Neuronal stem cell (in vitro differentiated cells): ENCODE results near the gene COL2A1.

ENCODE experiments used
- DNase-seq: peaks from one replicate; pipeline ENCODE4 v3.0.0-alpha.2; 2013; ENCODE audit warnings: low spot score
- H2AFZ ChIP-seq: one replicate; pipeline ENCODE4 v1.6.1; 2013; ENCODE audit warnings: mild to moderate bottlenecking, low read length, inconsistent platforms
- H2AK5ac ChIP-seq: 2 replicates; pipeline ENCODE4 v1.6.1; 2013; ENCODE audit warnings: low read depth, mild to moderate bottlenecking, inconsistent platforms, low read length, moderate library complexity, mixed read lengths
- H2BK120ac ChIP-seq: 2 replicates; pipeline ENCODE4 v1.6.1; 2013; ENCODE audit warnings: low read depth, mild to moderate bottlenecking, inconsistent platforms, low read length, moderate library complexity, mixed read lengths
- H2BK12ac ChIP-seq: one replicate; pipeline ENCODE4 v1.6.1; 2013; ENCODE audit warnings: low read length, inconsistent platforms
- H2BK15ac ChIP-seq: 2 replicates; pipeline ENCODE4 v1.6.1; 2013; ENCODE audit warnings: mild to moderate bottlenecking, low read length, inconsistent platforms, mixed read lengths
- H2BK5ac ChIP-seq: one replicate; pipeline ENCODE4 v1.6.1; 2013; ENCODE audit warnings: inconsistent platforms, mild to moderate bottlenecking, low read length, moderate library complexity
- H3K14ac ChIP-seq: one replicate; pipeline ENCODE4 v1.6.1; 2013; ENCODE audit warnings: low read length, inconsistent platforms
- H3K18ac ChIP-seq: 2 replicates; pipeline ENCODE4 v1.6.1; 2013; ENCODE audit warnings: low read length, inconsistent platforms
- H3K23ac ChIP-seq: 2 replicates; pipeline ENCODE4 v1.6.1; 2013; ENCODE audit warnings: low read depth, mild to moderate bottlenecking, mixed read lengths, low read length, inconsistent platforms; ENCODE audit not compliant: poor library complexity
- H3K27ac ChIP-seq: replicated peaks from 3 replicates; pipeline ENCODE4 v1.5.1; 2013; ENCODE audit warnings: low read length, inconsistent platforms
- H3K27me3 ChIP-seq, 3 experiments: 2 replicates each; pipeline ENCODE4 v1.6.1; 2013; ENCODE audit warnings: low read length in 3 of 3, mild to moderate bottlenecking in 2 of 3, inconsistent platforms in 1 of 3, low read depth in 1 of 3, mixed read lengths in 1 of 3, moderate library complexity in 1 of 3; ENCODE audit not compliant: control insufficient read depth in 3 of 3, insufficient read depth in 3 of 3
- H3K36me3 ChIP-seq, 2 donors: replicated peaks in 1 of 2; 2 replicates each; pipeline ENCODE4 v1.6.1; 2013; ENCODE audit warnings: low read length in 2 of 2; ENCODE audit not compliant: control insufficient read depth in 2 of 2, insufficient read depth in 2 of 2
- H3K4ac ChIP-seq: 2 replicates; pipeline ENCODE4 v1.6.1; 2013; ENCODE audit warnings: inconsistent platforms, mild to moderate bottlenecking, low read length, moderate library complexity
- H3K4me1 ChIP-seq, 2 donors: 1 replicate in 1 of 2; 2 replicates in 1 of 2; pipeline ENCODE4 v1.6.1; 2013; ENCODE audit warnings: low read length in 2 of 2, low read depth in 1 of 2; ENCODE audit not compliant: control insufficient read depth in 2 of 2, insufficient read depth in 1 of 2
- H3K4me2 ChIP-seq: one replicate; pipeline ENCODE4 v1.6.1; 2013; ENCODE audit warnings: mild to moderate bottlenecking, low read length, inconsistent platforms; ENCODE audit not compliant: insufficient read depth, poor library complexity, severe bottlenecking
- H3K4me3 ChIP-seq, 2 donors: 2 replicates each; pipeline ENCODE4 v1.5.1; 2013; ENCODE audit warnings: low read length in 2 of 2, mild to moderate bottlenecking in 2 of 2, inconsistent platforms in 1 of 2, moderate library complexity in 1 of 2
- H3K79me1 ChIP-seq: one replicate; pipeline ENCODE4 v1.6.1; 2013; ENCODE audit warnings: low read depth, mild to moderate bottlenecking, inconsistent platforms, low read length, moderate library complexity
- H3K9ac ChIP-seq: one replicate; pipeline ENCODE4 v1.6.1; 2013; ENCODE audit warnings: mild to moderate bottlenecking, low read depth, low read length, inconsistent platforms; ENCODE audit not compliant: poor library complexity
- H3K9me3 ChIP-seq, 2 donors: replicated peaks in 1 of 2; 2 replicates each; pipeline versions ENCODE3 to v1.6.1; 2013; ENCODE audit warnings: low read length in 2 of 2, mild to moderate bottlenecking in 2 of 2, inconsistent platforms in 1 of 2, low read depth in 1 of 2, mixed read lengths in 1 of 2, moderate library complexity in 1 of 2; ENCODE audit not compliant: control insufficient read depth in 2 of 2, insufficient read depth in 1 of 2
- H4K8ac ChIP-seq: one replicate; pipeline ENCODE4 v1.6.1; 2013; ENCODE audit warnings: low read depth, mild to moderate bottlenecking, inconsistent platforms, low read length, moderate library complexity
- H4K91ac ChIP-seq: one replicate; pipeline ENCODE4 v1.6.1; 2013; ENCODE audit warnings: low read length, low read depth, mild to moderate bottlenecking, inconsistent platforms; ENCODE audit not compliant: poor library complexity
- WGBS, 2 donors: extraction: QIAGEN DNeasy Blood & Tissue Kit; methylation state at CpG; one replicate each; pipeline ENCODE4 v1.1.7; 2013; ENCODE audit warnings: missing lambda C conversion rate in 2 of 2, mixed read lengths in 1 of 2; ENCODE audit not compliant: insufficient read length in 2 of 2, insufficient replicate concordance in 1 of 2; ENCODE audit errors: extremely low coverage in 2 of 2; 5-methylcytosine and 5-hydroxymethylcytosine counted together

COL2A1 gene

DNA sequence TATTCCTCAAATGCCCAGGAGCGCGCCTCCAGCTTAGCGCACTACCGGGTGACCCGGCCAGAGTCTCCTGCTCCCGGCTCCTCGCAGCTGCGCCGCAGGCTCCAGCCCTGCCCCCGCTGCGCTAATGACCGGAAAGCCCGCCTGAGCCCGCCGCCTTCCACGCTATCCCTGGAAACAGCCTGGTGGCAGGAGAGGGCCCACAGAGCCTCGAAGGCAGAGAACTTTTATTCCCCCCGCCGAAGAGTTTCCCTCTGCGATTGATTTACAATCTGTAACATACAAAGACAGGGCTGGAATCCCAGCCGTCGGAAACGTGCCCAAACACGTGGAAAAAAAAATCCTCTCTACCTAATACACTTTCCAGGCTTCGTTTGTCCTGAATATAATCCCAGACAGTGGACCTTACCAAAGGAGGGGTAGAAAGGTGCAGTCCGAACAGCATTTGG is 1.5 kb downstream of the COL2A1 start:
- H4K91ac ChIP-seq: no peak overlapping the region
- WGBS, 2 donors: no CpG with 5 or more reads among the region's 26 CpGs
- H3K27ac ChIP-seq: peak overlapping the region; percentile 81
- peak overlapping the region; percentile 71 to 98 for H3K4me3 ChIP-seq
- peak overlapping the region; percentile 89 for H2AFZ ChIP-seq
- H2AK5ac ChIP-seq: no peak overlapping the region
- H3K4me2 ChIP-seq: peak overlapping the region; percentile 75
- no peak overlapping the region for H3K14ac ChIP-seq
- no peak for DNase-seq
- H2BK120ac ChIP-seq: no peak overlapping the region
- no peak overlapping the region for H2BK12ac ChIP-seq
- no peak overlapping the region for H3K4ac ChIP-seq
- no peak overlapping the region for H4K8ac ChIP-seq
- H3K27me3 ChIP-seq: peaks cover 0 to 2% (median 0%) of the 10 kb centered on the region in 3 experiments
- no peak overlapping the region for H2BK5ac ChIP-seq
- peaks cover 22 to 28% of the 10 kb centered on the region in 2 donors for H3K36me3 ChIP-seq
- no peaks in the 10 kb centered on the region for H3K9me3 ChIP-seq
- no peak overlapping the region for H3K23ac ChIP-seq
- H3K18ac ChIP-seq: peak overlapping the region; percentile 53
- peaks cover 20 to 22% of the 10 kb centered on the region in 2 donors for H3K4me1 ChIP-seq
- no peak overlapping the region for H2BK15ac ChIP-seq
- H3K79me1 ChIP-seq: peaks cover 6% of the 10 kb centered on the region
- peak overlapping the region; percentile 65 for H3K9ac ChIP-seq

- Histone ChIP-seq H2AK5ac (no peak overlapping the region), H3K9me3 (no peaks in the 10 kb centered on the region), H3K14ac (no peak overlapping the region), H2BK15ac (no peak overlapping the region), H3K18ac (peak overlapping the region; percentile 53), H2BK5ac (peak overlapping the region; percentile 15), H3K79me1 (peaks cover 6% of the 10 kb centered on the region), H3K23ac (no peak overlapping the region), H3K27me3 (peaks cover 0 to 2% (median 0%) of the 10 kb centered on the region in 3 experiments), H3K27ac (peak overlapping the region; percentile 81), H3K4me1 (peaks cover 20 to 22% of the 10 kb centered on the region in 2 donors), H3K4me3 (peak overlapping the region; percentile 71 to 98), H3K4ac (no peak overlapping the region), H2BK12ac (no peak overlapping the region), H4K8ac (no peak overlapping the region), H3K9ac (peak overlapping the region; percentile 65), H3K36me3 (peaks cover 26 to 32% of the 10 kb centered on the region in 2 donors), H3K4me2 (peak overlapping the region; percentile 75), H4K91ac (no peak overlapping the region), H2AFZ (peak overlapping the region; percentile 89), H2BK120ac (no peak overlapping the region)
- DNase-seq: peak; percentile 41
- WGBS, 2 donors: no CpG with 5 or more reads among the region's 13 CpGs
Measured at GRCh38 chr12:48002414-48002730, 1.9 kb downstream of the COL2A1 start.

- H3K27me3 ChIP-seq: no peaks in the 10 kb centered on the region
- peak overlapping the region; percentile 67 for H3K9ac ChIP-seq
- H3K36me3 ChIP-seq: peaks cover 30 to 38% of the 10 kb centered on the region in 2 donors
- no peak overlapping the region for H3K14ac ChIP-seq
- H4K8ac ChIP-seq: no peak overlapping the region
- H3K79me1 ChIP-seq: peaks cover 6% of the 10 kb centered on the region
- H3K4ac ChIP-seq: no peak overlapping the region
- DNase-seq: peak; percentile 74
- H3K9me3 ChIP-seq: no peaks in the 10 kb centered on the region
- H3K27ac ChIP-seq: peak overlapping the region; percentile 81
- H3K4me2 ChIP-seq: peak overlapping the region; percentile 75
- H3K23ac ChIP-seq: no peak overlapping the region
- H2BK120ac ChIP-seq: no peak overlapping the region
- WGBS, 2 donors: no CpG with 5 or more reads among the region's 57 CpGs
- H3K18ac ChIP-seq: peak overlapping the region; percentile 50
- H4K91ac ChIP-seq: no peak overlapping the region
- peaks cover 20 to 22% of the 10 kb centered on the region in 2 donors for H3K4me1 ChIP-seq
- H3K4me3 ChIP-seq: peak overlapping the region; percentile 71 to 98
- peak overlapping the region; percentile 89 for H2AFZ ChIP-seq
- no peak overlapping the region for H2BK15ac ChIP-seq
- H2BK5ac ChIP-seq: peak overlapping the region; percentile 15
- H2AK5ac ChIP-seq: no peak overlapping the region
- no peak overlapping the region for H2BK12ac ChIP-seq
Measured at GRCh38 chr12:48001505-48002413, 2.5 kb downstream of the COL2A1 start.

- Histone ChIP-seq H3K18ac (peak overlapping the region; percentile 74), H3K9ac (no peak overlapping the region), H3K9me3 (no peaks in the 10 kb centered on the region), H2BK5ac (no peak overlapping the region), H3K4me3 (peak overlapping the region; percentile 71 to 98), H3K23ac (no peak overlapping the region), H2BK120ac (no peak overlapping the region), H4K91ac (no peak overlapping the region), H3K27me3 (no peaks in the 10 kb centered on the region), H2AK5ac (no peak overlapping the region), H3K4ac (no peak overlapping the region), H3K79me1 (peaks cover 6% of the 10 kb centered on the region), H2BK12ac (no peak overlapping the region), H3K36me3 (peaks cover 36 to 46% of the 10 kb centered on the region in 2 donors), H2BK15ac (no peak overlapping the region), H3K4me1 (peaks cover 20 to 22% of the 10 kb centered on the region in 2 donors), H3K4me2 (peak overlapping the region; percentile 75), H2AFZ (peak overlapping the region; percentile 89), H3K14ac (no peak overlapping the region), H4K8ac (no peak overlapping the region), H3K27ac (peak overlapping the region; percentile 81)
- peak; percentile 37 for DNase-seq
- WGBS, 2 donors: no CpG with 5 or more reads among the region's 18 CpGs
Measured at GRCh38 chr12:48000878-48001504, 3.3 kb downstream of the COL2A1 start.
